Stimulated activated naive CD4-positive, alpha-beta T cell treated with Interleukin-2 at 50 U/mL for 16 hours (primary cell): ENCODE data around the gene OR6A2.
"Not testable (repeated sequence)": the region's sequence is repeated elsewhere in the genome, so short reads cannot be mapped to it uniquely, and the experiment has no call there.

Source experiments
- DNase-seq: peaks from one replicate; lab custom pipeline; 2025; lab: John Stamatoyannopoulos, UW

The OR6A2 gene

DNA sequence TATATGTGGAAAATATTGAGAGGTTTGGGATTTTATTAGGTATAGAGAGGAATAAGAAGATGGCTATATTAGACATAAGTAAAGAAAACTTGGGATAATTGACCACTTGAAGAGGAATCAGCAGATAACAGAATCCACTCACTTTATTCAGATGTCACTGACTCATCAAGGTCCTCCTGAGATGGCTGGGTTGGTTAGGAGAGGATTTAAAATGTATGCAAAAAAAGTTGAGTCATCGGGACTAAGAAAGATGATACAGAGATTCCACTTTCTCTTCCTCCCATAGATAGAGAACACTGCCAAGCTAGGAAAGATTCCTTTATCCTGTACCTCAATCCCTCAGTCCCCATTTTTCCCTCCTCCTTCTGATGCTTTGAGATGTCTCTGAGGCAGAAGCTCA, at the start of gene OR6A2:
Gene OR6A2 (minus strand): TSS at position 288 of the 400 bp plus-strand sequence. CDS start 3,981 bp downstream, outside the sequence.
- no peak for DNase-seq

DNA sequence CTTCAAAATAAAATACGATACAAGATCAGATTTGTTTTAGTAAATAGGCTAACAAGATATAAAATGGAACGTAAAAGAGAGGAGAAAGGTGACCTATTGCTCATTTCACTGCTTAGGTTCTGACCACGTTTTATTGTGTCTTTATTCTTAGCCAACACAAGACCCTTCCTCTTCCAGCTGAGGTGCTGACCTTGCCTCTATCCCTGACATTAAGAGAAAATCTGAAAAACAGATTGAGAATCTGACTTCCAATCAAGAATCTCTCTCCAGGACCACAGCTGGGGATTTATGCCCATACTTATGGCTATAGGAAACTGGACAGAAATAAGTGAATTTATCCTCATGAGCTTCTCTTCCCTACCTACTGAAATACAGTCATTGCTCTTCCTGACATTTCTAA, 45.9 kb upstream of the OR6A2 start, which contains the start of gene OR10A5:
Gene OR10A5 (plus strand): TSS at position 301 of the 400 bp plus-strand sequence. CDS start 0 bp downstream, at position 301.
- DNase-seq, result no peak

DNA sequence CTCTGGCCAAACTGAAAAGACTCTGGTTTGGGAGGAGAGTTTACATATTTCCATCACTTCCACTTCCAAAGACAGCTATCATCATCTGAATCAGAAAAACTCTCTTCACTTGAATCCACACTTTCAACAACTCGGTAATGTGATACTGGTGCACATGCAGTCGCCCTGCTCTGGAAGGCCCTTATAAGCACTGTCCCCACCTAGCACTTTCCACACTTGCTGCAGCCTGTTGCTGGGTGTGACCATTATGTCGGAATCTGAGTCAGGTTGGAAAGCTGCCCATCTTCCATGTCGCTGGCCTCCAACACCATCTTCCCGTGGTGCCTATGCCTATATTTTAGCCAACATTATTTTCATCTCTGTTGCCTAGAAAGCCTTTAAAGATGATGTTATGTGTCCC, 44.9 kb upstream of the OR6A2 start:
- DNase-seq, result no peak

DNA sequence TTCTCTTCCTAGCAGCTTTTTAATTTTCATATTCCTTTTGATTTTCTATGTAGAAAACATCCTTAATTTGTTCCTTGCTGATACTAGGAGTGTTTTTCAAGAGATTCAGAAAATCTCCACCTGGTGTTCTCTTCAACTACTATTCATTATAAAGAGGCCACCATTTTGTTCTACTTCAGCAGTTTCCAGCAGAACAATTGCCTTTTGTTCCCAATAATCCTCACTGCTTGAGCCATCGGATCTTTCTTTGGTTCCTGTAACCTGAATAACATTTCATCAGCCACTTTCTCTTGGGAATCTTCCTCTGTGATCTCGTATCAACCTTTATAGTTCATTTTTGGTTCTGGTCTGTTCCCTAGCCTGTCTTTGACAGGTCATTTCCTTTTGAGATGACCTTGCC, 44.2 kb upstream of the OR6A2 start:
- DNase-seq, result no peak

DNA sequence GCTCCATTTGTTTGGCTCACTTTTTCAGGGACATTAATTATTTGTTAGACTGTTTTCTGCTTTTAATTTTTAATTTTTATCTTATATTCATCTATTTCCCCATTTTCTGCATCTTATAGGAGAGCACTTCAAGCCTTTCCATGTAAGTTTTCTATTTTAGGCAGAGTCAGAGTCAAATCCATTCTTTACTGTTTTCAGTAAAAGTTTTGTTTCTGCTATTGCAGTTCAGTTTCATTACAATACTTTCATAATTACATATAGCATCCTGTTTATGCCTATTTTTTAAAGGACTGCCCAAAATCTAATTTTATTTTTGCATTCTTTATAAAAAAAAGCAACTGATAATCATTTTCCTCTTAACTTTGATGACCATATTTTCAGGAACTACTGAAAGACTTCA, 42.2 kb upstream of the OR6A2 start:
- no peak for DNase-seq

DNA sequence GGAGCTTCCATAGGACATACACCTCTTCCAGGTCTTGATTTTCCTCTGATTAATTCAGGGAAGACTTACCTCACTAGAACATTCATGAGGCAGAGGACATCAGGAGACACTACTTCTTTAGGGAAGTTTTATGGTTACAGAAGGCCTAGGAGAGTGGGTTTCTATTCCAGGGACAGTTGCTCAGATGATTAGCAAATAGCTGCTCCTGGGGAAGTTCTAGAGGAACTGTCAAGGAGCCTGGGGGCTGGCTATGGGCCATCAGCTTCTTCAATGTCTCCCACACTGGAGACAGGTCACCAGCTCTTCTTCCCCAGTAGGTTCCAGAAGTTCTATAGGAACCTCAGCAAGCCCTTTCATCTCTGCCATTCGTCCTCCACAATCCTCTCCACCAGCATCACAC, 34.5 kb upstream of the OR6A2 start:
- DNase-seq, result no peak

DNA sequence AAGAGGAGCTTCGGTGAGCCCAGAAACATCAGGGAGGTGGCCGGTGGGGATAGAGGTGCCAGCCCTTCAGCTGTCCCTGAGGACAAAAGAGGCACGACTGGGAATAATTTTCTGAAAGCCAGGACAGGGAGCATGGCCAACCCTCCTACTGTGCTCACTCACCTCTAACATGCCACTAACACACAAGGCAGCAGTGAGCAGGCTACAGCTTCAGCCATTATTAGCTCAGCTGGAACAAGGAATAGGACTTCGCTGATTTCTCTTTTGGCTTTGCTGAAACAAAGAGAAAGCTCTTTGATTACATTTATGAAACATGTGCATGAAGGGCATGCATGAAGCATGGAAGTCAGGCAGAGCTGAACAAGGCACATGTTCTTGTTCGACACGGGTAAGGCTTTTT, 33.9 kb upstream of the OR6A2 start:
- DNase-seq, result no peak

DNA sequence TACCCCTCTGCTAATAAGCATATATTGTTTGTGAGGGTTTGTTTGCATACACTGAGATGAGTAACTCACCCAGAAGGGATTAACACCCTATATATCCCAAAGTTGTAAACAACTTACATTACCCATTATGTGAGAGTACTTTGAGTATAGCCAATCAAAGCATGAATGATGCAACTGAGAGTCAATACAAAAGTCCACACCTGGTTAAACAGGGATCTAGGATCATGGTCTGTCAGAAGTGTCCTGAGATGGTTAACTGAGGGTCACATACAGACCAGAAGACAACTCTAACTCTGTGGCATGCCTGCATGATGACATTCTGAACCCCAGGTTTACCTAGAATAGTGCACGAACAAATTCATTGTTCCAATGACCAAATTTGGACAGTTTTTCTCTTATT, 28.6 kb upstream of the OR6A2 start:
- no peak for DNase-seq

DNA sequence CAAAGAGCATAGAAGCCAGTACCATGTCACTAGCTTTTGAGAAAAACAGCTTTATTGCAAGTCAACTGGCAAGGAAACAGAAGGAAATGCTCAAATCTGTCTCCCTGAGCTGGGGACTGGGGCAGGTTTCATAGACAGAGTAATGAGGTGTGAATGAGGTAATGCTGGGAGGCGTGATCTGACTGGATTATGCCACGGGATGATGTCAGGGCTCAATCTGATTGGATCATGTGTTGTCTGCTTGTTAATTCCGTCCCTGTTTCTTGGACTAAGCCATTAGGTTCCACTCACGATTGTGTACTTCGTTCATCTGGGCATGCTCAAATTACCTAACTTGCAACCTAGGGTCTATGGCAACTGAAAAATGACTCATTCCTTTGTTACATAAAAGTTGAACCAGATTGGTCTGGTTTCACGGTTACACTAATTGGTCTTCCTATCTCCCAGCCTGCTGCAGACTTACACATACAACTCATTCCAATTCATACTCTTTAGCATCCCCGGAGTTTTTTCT, 25.8 kb upstream of the OR6A2 start:
- no peak for DNase-seq

DNA sequence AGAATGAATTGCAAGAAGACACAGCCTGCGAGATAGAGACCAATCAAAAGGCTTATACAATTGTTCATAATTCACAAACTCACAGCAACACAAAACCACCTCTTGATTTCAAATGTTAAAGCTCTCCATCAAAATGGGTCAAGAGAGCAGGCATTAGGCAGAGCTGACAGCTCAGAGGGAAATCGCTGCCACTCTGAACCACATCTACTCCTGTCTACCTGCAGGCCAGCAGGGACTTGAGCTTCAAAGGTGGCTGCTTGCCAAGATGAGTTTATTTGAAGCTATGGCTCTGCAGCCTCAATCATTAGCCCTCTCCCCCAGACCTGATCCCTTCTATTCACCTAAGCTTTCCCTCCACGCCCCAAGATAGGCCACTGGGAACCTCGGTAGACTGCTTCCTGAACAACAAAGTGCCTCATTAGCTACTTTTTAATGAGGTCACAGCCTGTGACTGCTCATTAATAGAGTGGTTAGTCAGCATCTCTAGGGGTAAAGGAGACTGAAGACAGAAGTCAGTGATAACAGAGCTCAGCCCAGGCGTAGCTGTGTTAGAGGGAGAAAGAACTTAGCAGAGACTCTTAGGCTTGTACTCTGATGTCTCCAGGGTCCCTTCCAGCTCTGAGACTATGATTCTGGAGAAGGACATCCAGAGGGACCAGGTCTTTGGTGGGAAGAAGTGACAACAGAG, 24.8 kb upstream of the OR6A2 start:
- no peak for DNase-seq

DNA sequence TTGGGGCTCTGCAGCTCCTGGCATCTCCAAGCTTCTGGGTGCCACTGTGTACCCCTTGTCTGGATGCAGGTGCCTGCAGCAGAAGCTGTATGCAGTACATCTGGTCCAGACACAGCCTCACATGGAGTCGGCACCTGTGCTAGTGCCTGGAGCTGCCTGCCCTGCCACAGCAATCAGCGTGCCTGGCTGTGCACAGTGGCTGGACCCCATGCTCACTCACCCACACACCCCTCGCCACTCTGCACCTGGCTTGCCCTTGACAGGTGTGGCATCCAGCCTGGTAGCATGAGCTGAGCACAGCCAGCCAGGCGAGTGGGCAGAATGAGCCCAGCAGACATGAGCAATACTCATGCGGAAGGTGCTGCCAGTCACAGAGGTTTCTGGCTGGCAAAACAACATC, 19.5 kb upstream of the OR6A2 start:
- no peak for DNase-seq

DNA sequence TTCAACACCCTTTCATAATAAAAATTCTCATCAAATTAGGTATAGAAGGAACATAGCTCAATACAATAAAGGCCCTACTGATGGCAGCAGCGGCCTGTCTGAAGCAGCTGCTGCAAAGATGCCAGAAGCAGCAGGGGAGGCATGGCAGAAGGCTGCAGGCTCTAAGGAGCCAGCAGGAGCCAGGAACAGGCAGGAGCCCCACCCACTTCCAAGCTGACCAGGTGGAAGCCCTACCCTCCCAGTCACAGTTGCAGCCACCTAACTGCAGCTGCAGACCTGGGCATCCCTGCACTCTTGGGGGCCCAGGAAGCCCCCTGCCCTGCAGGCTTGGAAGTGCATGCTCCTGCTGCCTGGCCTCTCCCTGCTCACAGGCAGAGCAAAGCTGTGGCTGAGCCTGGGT, 18.2 kb upstream of the OR6A2 start:
- no peak for DNase-seq

DNA sequence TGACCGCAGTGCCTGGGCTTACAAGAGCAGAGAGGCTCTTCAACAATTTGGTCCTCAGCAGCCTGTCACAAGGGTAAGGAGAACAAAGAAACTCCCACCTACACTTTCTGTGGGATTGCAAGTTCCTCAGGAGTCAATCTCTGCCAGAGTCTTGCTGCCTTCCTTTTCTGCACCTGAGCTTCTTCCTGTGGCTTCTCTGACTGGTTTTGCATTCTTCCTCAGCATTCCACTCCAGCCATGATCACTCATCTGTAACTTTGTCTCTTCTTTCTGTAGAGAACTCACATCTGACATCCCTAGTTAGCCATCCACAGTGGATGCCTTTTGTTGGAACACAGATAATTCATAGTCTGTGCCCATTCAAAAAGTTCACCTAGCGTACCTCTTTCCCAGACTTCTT, 14.2 kb upstream of the OR6A2 start:
- DNase-seq, result no peak

DNA sequence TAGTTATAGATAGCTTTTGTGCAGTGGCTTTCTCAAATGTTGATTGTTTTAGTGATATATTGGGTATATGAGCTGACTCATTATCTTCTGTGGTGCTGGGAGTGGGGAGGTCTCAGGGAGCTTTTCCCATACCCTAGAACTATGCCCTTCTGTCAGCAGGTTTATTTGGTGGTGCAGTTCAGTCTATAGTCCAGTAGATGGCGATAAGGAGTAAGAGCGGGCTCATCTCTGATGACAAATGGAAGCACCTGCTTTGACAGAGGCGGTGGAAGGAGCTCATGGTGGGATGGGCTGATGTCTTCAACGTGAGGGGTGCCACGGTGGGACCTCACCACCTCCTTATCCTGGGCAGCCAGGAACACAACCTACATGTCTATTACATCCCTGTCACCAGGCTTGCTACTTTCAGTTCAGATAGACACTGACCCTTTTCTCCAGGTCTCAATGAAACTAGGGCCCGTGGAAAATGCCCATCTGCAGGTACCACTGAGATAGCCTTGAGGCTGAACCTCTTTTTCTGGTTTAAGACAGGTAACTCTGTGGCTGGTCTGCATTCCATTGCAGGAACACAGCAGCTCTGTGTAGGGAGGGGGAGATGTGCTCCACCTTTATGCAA, 13.0 kb upstream of the OR6A2 start:
- no peak for DNase-seq

DNA sequence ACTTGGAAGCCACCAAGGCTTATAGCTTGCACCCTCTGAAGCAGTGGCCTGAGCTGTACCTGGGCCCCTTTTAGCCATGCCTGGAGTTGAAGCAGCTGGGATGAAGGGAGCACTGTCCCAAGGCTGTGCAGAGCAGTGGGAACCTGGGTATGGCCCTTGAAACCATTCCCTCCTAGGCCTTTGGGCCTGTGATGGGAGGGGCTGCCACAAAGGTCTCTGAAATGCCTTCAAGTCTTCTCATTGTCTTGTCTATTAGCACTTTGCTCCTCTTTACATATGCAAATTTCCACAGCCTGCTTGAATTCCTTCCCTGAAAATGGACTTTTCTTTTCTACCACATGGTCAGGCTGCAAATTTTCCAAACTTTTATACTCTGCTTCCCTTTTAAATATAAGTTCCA, 1.6 kb upstream of the OR6A2 start:
- not testable (repeated sequence) for DNase-seq

DNA sequence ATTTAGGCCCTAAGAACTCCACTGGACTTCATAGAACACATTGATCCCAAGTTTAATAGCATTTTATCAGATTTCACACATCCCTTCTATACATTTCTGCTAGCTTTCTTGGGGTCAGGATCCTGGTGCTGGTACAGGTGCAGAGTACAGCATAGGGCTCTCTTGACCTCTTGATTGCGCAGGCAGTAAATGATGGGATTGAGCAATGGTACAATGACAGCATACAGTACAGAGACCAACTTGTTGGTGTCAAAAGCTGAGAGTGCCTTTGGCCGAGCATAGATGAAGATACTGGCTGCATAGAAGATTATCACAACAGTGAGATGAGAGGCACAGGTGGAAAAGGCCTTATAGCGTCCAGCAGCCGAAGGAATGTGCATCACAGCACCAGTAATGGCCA, 4.8 kb downstream of the OR6A2 start:
- no peak for DNase-seq

DNA sequence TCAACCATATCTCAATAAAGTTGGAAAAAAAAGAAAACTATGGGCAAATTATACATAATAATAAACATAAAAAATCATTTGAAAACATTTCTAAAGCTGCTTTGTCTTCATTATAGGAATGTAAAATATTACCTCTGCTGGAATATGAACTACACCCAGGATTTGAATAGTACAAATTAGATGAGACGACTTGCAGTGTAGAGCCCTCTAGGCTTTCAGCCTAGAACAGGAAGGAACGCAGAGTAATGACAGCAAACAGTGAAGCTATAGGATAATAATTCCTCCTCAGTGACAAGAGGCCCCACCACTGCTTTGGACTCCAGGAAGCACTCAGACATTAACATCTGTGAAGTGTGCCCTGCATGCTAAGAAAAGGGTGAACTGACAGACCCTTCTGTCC, 8.9 kb downstream of the OR6A2 start:
- no peak for DNase-seq

DNA sequence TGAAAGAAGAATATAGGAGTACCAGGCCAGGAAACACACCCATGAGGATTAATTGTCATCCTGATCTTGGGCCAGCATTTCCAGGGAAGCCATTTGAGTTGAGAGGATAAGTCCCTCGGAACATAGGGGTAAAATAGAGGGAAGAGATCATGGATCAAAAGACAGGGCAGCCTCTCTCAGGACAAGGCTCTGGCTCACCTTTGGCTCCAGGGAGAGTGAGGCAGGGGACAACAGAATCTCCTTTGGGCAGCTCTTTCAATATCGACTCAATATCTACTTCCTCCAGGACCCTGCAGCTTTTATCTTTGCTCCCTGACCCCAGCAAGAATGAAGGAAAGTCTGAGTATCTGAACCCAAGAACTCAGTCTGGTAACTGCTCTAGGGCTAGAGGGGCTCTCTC, 16.8 kb downstream of the OR6A2 start, which contains the start of gene OR2AG1:
Gene OR2AG1 (plus strand): TSS at position 301 of the 400 bp plus-strand sequence. CDS start 2,018 bp downstream, outside the sequence.
- no peak for DNase-seq

DNA sequence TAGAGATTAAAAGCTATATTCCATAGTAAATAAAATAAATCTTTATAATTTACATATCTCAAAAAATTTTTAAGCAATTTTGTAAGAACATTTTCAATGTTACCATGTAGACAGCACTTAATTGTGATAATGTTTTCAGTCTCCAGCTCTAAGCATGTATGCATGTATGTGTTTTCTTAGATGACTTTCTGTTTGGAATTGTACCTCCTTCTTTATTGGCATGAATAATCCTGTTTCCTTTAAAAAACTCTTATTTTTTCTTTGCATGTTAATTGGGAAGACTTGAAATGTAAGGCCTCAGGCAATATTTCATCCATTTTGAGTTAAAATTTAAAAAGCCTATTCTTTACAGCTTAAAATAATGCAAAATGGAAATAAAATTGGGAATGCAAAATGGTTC, 18.7 kb downstream of the OR6A2 start:
- DNase-seq, result no peak

DNA sequence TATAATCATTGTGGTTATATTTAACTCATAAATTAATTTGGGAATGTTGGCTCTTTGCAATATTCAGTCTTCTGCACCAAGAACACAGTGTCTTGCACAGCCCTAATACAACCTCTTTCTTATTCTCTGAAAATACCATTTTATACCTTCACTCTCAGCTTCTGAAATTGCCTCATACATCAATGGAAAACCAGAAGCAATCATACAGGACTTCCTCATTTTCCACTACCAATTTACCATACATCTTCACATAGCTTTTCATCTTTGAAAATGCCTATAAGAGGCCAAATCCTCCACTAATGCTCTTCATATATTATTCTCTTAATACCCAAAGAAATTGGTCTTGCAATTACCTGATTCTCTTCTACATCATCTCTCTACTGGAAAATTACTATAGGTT, 21.0 kb downstream of the OR6A2 start:
- no peak for DNase-seq

DNA sequence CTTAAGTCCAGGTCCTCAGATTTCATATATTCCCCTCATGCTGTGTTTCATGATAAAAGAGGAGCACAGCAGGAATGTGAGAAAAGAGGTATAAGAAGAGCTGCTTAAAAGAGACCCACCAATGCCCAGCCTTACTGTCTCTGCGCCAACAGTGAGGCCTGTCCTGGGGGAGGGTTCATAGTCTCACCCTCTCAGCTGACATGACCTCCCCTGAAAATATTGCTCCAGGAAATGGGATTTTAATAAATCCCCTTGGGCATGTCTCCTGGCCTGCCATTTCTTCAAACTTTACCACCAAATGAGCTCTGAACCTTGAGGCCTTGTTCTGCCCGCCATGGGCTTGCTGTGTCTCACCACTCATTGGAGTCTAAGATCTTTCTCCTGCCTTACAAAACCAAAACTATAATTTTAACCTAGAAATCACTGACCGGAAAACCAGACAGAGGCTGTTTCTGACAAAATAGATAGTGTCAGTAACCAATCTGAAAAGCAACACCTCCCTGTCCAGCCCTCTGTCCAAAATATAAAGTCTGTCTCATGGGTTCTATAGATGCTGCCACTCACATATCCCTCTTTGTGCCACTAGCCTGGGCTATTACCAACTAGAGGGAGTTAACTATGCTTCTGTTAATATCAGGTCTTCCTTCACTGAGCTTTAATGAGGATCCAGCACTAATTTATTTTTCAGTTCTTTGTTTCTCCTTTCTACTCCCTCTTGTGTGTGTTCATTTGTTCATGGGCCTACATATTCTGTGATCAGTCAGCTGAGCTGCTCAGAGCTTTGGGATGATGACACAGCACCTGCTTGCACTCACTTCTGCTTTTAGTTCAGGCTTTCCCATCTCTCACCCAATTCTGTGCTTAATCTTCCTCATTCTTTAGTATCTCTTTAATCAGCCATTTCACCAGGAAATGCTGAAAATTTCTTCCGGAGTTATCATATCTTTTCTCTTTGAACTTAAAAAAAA, 27.3 kb downstream of the OR6A2 start, which contains the start of gene OR2AG2:
Gene OR2AG2 (minus strand): TSS at position 51 of the 968 bp plus-strand sequence. CDS start 3,019 bp downstream, outside the sequence.
- DNase-seq, result no peak

DNA sequence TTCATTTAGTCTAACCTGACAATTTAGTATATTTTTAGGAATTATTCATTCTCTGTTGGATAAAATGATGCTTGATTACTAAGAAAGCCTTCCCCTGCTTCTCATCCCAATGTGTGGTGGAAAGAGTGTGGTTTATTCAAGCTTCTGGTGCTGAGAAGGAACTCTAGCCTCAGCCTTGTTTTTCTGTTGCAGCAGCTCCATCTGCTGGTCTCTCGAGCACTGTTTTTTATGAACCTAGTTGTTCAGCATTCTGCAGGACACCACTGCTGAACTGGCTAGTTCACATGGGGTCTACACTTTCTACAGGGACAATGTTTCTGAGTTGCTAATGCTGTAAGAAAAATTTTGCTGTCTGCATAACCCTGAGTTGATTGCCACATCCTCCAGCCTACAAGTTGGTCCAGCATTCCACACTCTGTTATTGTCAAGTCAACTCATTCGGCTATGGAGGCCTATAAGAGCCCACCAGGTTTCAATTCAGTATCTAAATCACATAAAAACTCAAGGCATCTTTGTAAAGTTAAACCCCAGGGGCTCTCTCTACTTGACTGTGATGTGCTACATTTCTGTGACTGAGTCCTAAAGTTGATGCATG, 42.0 kb downstream of the OR6A2 start:
- DNase-seq, result peak; percentile 39
